ENCODE results near the gene ADCY5.

Gene ADCY5

GRCh38 chr3:123459862-123460261 is 11.0 kb upstream of the ADCY5 start:
- no peak overlapping the region for H3K4me3 ChIP-seq (replicated peaks; ENCODE audit: low read depth, low read length)
- TF ChIP-seq CTCF (IDR thresholded peaks at IDR 0.05; ENCODE audit: low read depth, low read length, missing control alignments) = no peak
- DNase-seq (ENCODE audit: extremely low read depth, low read depth) = no peak

- no peak overlapping the region for H3K4me3 ChIP-seq (replicated peaks; ENCODE audit: low read depth, low read length)
- TF ChIP-seq CTCF (IDR thresholded peaks at IDR 0.05; ENCODE audit: low read depth, low read length, missing control alignments) = no peak
- no peak for DNase-seq (ENCODE audit: extremely low read depth, low read depth)
Observed at GRCh38 chr3:123458255-123458654, 9.4 kb upstream of the ADCY5 start.

GRCh38 chr3:123457841-123458240 is 9.0 kb upstream of the ADCY5 start:
- TF ChIP-seq CTCF (IDR thresholded peaks at IDR 0.05; ENCODE audit: low read depth, low read length, missing control alignments) = no peak
- H3K4me3 ChIP-seq (replicated peaks; ENCODE audit: low read depth, low read length) = no peak overlapping the region
- DNase-seq (ENCODE audit: extremely low read depth, low read depth) = no peak

- TF ChIP-seq CTCF (IDR thresholded peaks at IDR 0.05; ENCODE audit: low read depth, low read length, missing control alignments) = no peak
- H3K4me3 ChIP-seq (replicated peaks; ENCODE audit: low read depth, low read length) = no peak overlapping the region
- no peak for DNase-seq (ENCODE audit: extremely low read depth, low read depth)
Observed at GRCh38 chr3:123453675-123454074, 4.8 kb upstream of the ADCY5 start.

- no peak for TF ChIP-seq CTCF (IDR thresholded peaks at IDR 0.05; ENCODE audit: low read depth, low read length, missing control alignments)
- DNase-seq (ENCODE audit: extremely low read depth, low read depth) = no peak
Observed at GRCh38 chr3:123451186-123451585, 2.3 kb upstream of the ADCY5 start.

DNA sequence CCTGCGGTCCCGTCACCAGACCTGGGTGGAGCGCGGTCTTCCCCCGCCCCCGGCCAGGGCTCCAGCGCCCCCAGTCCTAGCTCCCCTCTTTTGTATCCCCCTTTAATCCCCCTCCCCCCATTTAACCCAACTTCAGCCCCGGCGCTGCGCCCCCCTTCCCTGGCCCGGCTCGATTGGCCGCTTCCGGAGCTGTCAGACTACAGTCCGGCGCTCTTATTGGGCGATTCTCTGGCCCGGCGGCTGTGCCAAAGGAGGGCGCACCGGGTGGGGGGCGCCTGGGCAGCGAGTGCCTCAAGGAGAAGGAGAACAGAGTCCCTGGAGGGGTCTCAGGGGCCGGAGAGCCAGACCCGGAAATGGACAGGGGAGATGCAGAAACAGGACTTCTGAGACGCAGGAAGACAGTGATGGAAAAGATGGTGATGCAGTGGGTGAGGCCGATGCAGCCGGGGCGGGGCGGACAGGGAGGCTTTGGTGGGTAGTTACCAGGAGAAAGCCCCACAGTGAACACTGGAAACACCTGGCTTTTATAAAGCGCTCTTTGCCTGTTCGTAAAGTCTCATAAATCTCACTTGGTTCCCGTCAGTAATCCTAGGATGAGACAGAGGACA is 1.2 kb upstream of the ADCY5 start:
- DNase-seq (ENCODE audit: extremely low read depth, low read depth) = no peak
- H3K4me3 ChIP-seq (replicated peaks; ENCODE audit: low read depth, low read length) = peak overlapping the region; percentile 36
- no peak for TF ChIP-seq CTCF (IDR thresholded peaks at IDR 0.05; ENCODE audit: low read depth, low read length, missing control alignments)

More at GRCh38 chr3:123451186-123451585, 2.3 kb upstream of the ADCY5 start:
- H3K4me3 ChIP-seq (replicated peaks; ENCODE audit: low read depth, low read length) = no peak overlapping the region
